HepG2 (cell line): ENCODE data around the gene PPIB. TPM values are rescaled to one million over a fixed set of nuclear protein-coding genes. Genes with fewer than 3 reads are reported as not detected.

Experiments
- CAMTA2 ChIP-seq: sonication (generic); formaldehyde crosslinking; IDR thresholded peaks from 2 replicates; pipeline ENCODE4 v1.4.0; 2020; ENCODE audit warnings: mild to moderate bottlenecking, missing genetic modification reagents, borderline replicate concordance
- CC2D1A ChIP-seq: sonication (generic); formaldehyde crosslinking; IDR thresholded peaks from 2 replicates; pipeline ENCODE4 v1.8.1; 2023; ENCODE audit warnings: mild to moderate bottlenecking, missing genetic modification reagents
- KLF6 ChIP-seq: IDR thresholded peaks from 2 replicates; pipeline ENCODE4 v1.8.0; 2016; ENCODE audit warnings: missing biosample characterization, missing genetic modification reagents
- LRRFIP1 ChIP-seq: sonication (generic); formaldehyde crosslinking; conservative IDR thresholded peaks from 2 replicates; pipeline ENCODE4 v1.4.0; 2020; ENCODE audit warnings: missing genetic modification reagents
- MBD4 ChIP-seq: IDR thresholded peaks from 2 replicates; pipeline ENCODE4 v1.6.1; 2012; ENCODE audit warnings: low read length, inconsistent platforms, borderline replicate concordance
- NKX3-1 ChIP-seq: sonication (generic); formaldehyde crosslinking; IDR thresholded peaks from 2 replicates; pipeline ENCODE4 v1.5.0; 2020; ENCODE audit warnings: missing genetic modification reagents
- PAWR ChIP-seq: sonication (generic); formaldehyde crosslinking; IDR thresholded peaks from 2 replicates; pipeline ENCODE4 v1.4.0; 2020; ENCODE audit warnings: missing genetic modification reagents, mild to moderate bottlenecking, borderline replicate concordance
- PHF21A ChIP-seq: sonication (generic); formaldehyde crosslinking; IDR thresholded peaks from 2 replicates; pipeline ENCODE4 v1.5.0; 2020; ENCODE audit warnings: mild to moderate bottlenecking, missing genetic modification reagents
- SATB2 ChIP-seq: sonication (generic); formaldehyde crosslinking; IDR thresholded peaks from 2 replicates; pipeline ENCODE4 v1.5.0; 2020; ENCODE audit warnings: missing genetic modification reagents
- SIX4 ChIP-seq: sonication (generic); formaldehyde crosslinking; IDR thresholded peaks from 2 replicates; pipeline ENCODE4 v1.4.0; 2020; ENCODE audit warnings: missing genetic modification reagents
- SKIL ChIP-seq: sonication (generic); formaldehyde crosslinking; IDR thresholded peaks from 2 replicates; pipeline ENCODE4 v1.8.0; 2022; ENCODE audit warnings: missing genetic modification reagents, mild to moderate bottlenecking, moderate library complexity, borderline replicate concordance
- SMARCE1 ChIP-seq: fragments of 450-650 bp; IDR thresholded peaks from 2 replicates; pipeline ENCODE4 v1.6.1; 2017; ENCODE audit warnings: borderline replicate concordance
- SPEN ChIP-seq: sonication (generic); formaldehyde crosslinking; IDR thresholded peaks from 2 replicates; pipeline ENCODE4 v1.5.1; 2020; ENCODE audit warnings: low read depth, mild to moderate bottlenecking, missing genetic modification reagents
- TAF15 ChIP-seq: fragments of 200-400 bp; formaldehyde crosslinking; IDR thresholded peaks from one replicate; pipeline ENCODE4 v1.6.1; 2018; ENCODE audit warnings: mild to moderate bottlenecking, low read depth, low read length; ENCODE audit not compliant: poor library complexity, severe bottlenecking
- ZMYM4 ChIP-seq: sonication (generic); formaldehyde crosslinking; IDR thresholded peaks from 2 replicates; pipeline ENCODE4 v1.8.1; 2023; ENCODE audit warnings: mild to moderate bottlenecking, missing genetic modification reagents
- ZNF12 ChIP-seq: sonication (generic); formaldehyde crosslinking; IDR thresholded peaks from 2 replicates; pipeline ENCODE4 v1.5.0; 2020; ENCODE audit warnings: missing genetic modification reagents
- ZNF138 ChIP-seq: sonication (generic); formaldehyde crosslinking; IDR thresholded peaks from 2 replicates; pipeline ENCODE4 v1.5.0; 2020; ENCODE audit warnings: mild to moderate bottlenecking, low read depth, missing genetic modification reagents
- ZNF605 ChIP-seq: sonication (generic); formaldehyde crosslinking; IDR thresholded peaks from 2 replicates; pipeline ENCODE4 v1.8.0; 2022; ENCODE audit warnings: mild to moderate bottlenecking, missing genetic modification reagents
- ZNF747 ChIP-seq: sonication (generic); formaldehyde crosslinking; IDR thresholded peaks from 2 replicates; pipeline ENCODE4 v1.8.1; 2023; ENCODE audit warnings: missing genetic modification reagents, mild to moderate bottlenecking, borderline replicate concordance
- polyA plus RNA-seq, 8 experiments: library from polyadenylated mRNA; depleted of rRNA in 3 of 8; stranded (reverse) in 7 of 8; unstranded in 1 of 8; fragments of >200 nt; fragmentation: Illumina TruSeq in 4 of 8; extraction: Trizol in 4 of 8; gene quantifications; 2 replicates each; pipeline versions ENCODE4 v1.2.1 to v1.2.3, GENCODE V29; 2011 to 2016; ENCODE audit warnings: low read depth in 4 of 8, missing spikeins in 1 of 8, mixed read lengths in 1 of 8; ENCODE audit not compliant: insufficient read depth in 1 of 8
- total RNA-seq, 5 experiments: library from RNA; depleted of rRNA; stranded (reverse); fragments of >200 nt; fragmentation: Illumina TruSeq; extraction: Trizol; gene quantifications; 2 replicates each; pipeline ENCODE4 v1.2.3, GENCODE V29; 2016; ENCODE audit warnings: low read depth in 1 of 5

The PPIB gene
- total and polyA plus RNA-seq, 2 of the 13 experiments (the other 11 are each of a cell fraction or from before 2014, with no cell fraction given): 780 to 882 TPM

GRCh38 chr15:64155802-64156651, 6.8 kb downstream of the PPIB start (continued):
- no peak for TF ChIP-seq SKIL (CRISPR knock-in tag)
- TF ChIP-seq SMARCE1: no peak
- no peak for TF ChIP-seq SATB2 (CRISPR knock-in tag)
- TF ChIP-seq CC2D1A (CRISPR knock-in tag): no peak
- no peak for TF ChIP-seq ZNF12
- no peak for TF ChIP-seq NKX3-1 (CRISPR knock-in tag)
- TF ChIP-seq KLF6 (CRISPR knock-in tag): no peak
- no peak for TF ChIP-seq ZNF138 (CRISPR knock-in tag)
- TF ChIP-seq PAWR (CRISPR knock-in tag): no peak
- no peak for TF ChIP-seq ZNF747 (CRISPR knock-in tag)
- TF ChIP-seq MBD4: no peak
- TF ChIP-seq CAMTA2: no peak
- TF ChIP-seq TAF15: no peak
- TF ChIP-seq ZNF605 (CRISPR knock-in tag): no peak
- no peak for TF ChIP-seq PHF21A (CRISPR knock-in tag)
- TF ChIP-seq SPEN (CRISPR knock-in tag): no peak
- no peak for TF ChIP-seq SIX4 (CRISPR knock-in tag)
- no peak for TF ChIP-seq ZMYM4 (CRISPR knock-in tag)
- TF ChIP-seq LRRFIP1: no peak
